GM19035 (cell line): Measurements from ENCODE around the gene SLC16A5.
"Not testable (repeated sequence)": the region's sequence is repeated elsewhere in the genome, so short reads cannot be mapped to it uniquely, and the experiment has no call there.

Experiments used
- ATAC-seq: cut with Tn5 transposase; IDR thresholded peaks from one replicate; pipeline ENCODE4 v1.9.1; 2021; ENCODE audit not compliant: unreplicated experiment

SLC16A5 gene

GRCh38 chr17:75087558-75088453, at the start of gene SLC16A5:
SLC16A5 (plus strand) TSS chr17:75087954; CDS start chr17:75093637, 5,683 bp downstream.
- no peak for ATAC-seq

- ATAC-seq = no peak
Measured at GRCh38 chr17:75039238-75039637, 48.5 kb upstream of the SLC16A5 start.

- ATAC-seq = no peak
Measured at GRCh38 chr17:75041656-75042280, 46.0 kb upstream of the SLC16A5 start.

- ATAC-seq = not testable (repeated sequence)
Measured at GRCh38 chr17:75043789-75044188, 44.0 kb upstream of the SLC16A5 start.

- ATAC-seq = no peak
Measured at GRCh38 chr17:75044716-75045115, 43.0 kb upstream of the SLC16A5 start.

- ATAC-seq = not testable (repeated sequence)
Measured at GRCh38 chr17:75045946-75046406, 41.8 kb upstream of the SLC16A5 start.

GRCh38 chr17:75046407-75047289, 41.1 kb upstream of the SLC16A5 start, which contains the start of the genes ATP5PD and KCTD2:
ATP5PD (minus strand) TSS chr17:75046969; CDS start chr17:75042650, 4,319 bp downstream.
KCTD2 (plus strand) TSS chr17:75047225; CDS start chr17:75047251, 26 bp downstream.
- ATAC-seq = peak; percentile 93

- peak; percentile 20 for ATAC-seq
Measured at GRCh38 chr17:75047398-75048098, 40.2 kb upstream of the SLC16A5 start.

GRCh38 chr17:75048249-75048878, 39.4 kb upstream of the SLC16A5 start:
- no peak for ATAC-seq

- ATAC-seq = no peak
Measured at GRCh38 chr17:75049057-75049456, 38.7 kb upstream of the SLC16A5 start.

- ATAC-seq = no peak
Measured at GRCh38 chr17:75049706-75050105, 38.0 kb upstream of the SLC16A5 start.

- no peak for ATAC-seq
Measured at GRCh38 chr17:75051941-75052340, 35.8 kb upstream of the SLC16A5 start.

- ATAC-seq = no peak
Measured at GRCh38 chr17:75059369-75060345, 28.1 kb upstream of the SLC16A5 start.

- ATAC-seq = no peak
Measured at GRCh38 chr17:75060434-75061054, 27.2 kb upstream of the SLC16A5 start.

GRCh38 chr17:75061055-75061438, 26.7 kb upstream of the SLC16A5 start:
- no peak for ATAC-seq

GRCh38 chr17:75061618-75062017, 26.1 kb upstream of the SLC16A5 start:
- ATAC-seq = no peak

- ATAC-seq = no peak
Measured at GRCh38 chr17:75063201-75063600, 24.6 kb upstream of the SLC16A5 start.

- ATAC-seq = no peak
Measured at GRCh38 chr17:75063626-75064025, 24.1 kb upstream of the SLC16A5 start.
